ENCODE data around the gene CCDC180.

CCDC180 gene

GRCh38 chr9:97348871-97349270 lies 41.4 kb downstream of the CCDC180 start:
- Mint-ChIP-seq H3K4me1 (peaks cover 9% of the 10 kb centered on the region), H3K4me3 (no peak overlapping the region), H3K27me3 (no peaks in the 10 kb centered on the region), H3K9me3 (no peaks in the 10 kb centered on the region), H3K36me3 (ENCODE audit: insufficient read depth) (peaks cover 6% of the 10 kb centered on the region), H3K27ac (ENCODE audit: low read depth) (no peak overlapping the region)
- no peak for ATAC-seq (replicated peaks; ENCODE audit: extremely low read depth, poor library complexity, severe bottlenecking)
- DNase-seq (ENCODE audit: low spot score in 2 of 2) = no peak

DNA sequence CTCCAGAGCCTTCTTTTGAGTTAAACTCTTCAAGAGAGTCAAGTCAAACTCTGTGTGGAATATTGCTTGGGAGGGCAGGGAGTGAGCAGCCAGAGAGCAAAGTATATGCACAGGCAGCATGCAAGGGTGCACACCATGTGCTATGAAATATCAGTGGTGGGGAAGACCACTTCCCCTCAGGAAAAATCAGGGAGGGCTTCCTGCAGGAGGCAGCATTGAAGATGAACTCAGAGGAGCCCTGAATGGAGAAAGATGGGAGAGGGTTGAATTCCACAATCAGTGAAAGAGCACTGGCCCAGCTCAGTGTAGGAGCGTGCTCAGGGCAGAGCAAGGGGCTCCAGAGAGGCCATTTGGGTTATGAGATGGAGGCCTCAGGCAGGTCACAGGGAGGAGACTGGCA lies 41.9 kb downstream of the CCDC180 start:
- no peaks in the 10 kb centered on the region for H3K27me3 Mint-ChIP-seq
- ATAC-seq (replicated peaks; ENCODE audit: extremely low read depth, poor library complexity, severe bottlenecking) (no peak), DNase-seq (ENCODE audit: low spot score in 2 of 2) (no peak)
- H3K9me3 Mint-ChIP-seq = no peaks in the 10 kb centered on the region
- no peak overlapping the region for H3K4me3 Mint-ChIP-seq
- H3K4me1 Mint-ChIP-seq = peaks cover 9% of the 10 kb centered on the region
- no peak overlapping the region for H3K27ac Mint-ChIP-seq (ENCODE audit: low read depth)
- H3K36me3 Mint-ChIP-seq (ENCODE audit: insufficient read depth) = peaks cover 6% of the 10 kb centered on the region

DNA sequence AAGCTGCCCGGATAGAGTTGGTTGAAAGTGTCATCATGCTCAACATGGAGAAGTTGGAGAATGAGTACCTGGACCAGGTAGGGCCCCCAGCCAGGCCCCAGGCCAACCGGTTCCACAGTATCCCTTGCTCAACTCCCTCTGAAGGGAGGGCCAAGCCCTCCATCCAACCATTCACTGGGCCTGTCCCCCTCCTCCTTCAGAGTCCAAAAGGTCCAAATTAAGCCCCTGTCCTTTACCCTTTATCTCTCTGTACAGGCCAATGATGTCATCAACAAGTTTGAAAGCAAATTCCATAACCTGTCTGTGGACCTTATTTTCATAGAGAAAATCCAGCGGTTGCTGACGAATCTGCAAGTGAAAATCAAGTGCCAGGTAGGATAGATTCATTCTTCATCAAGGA lies 47.2 kb downstream of the CCDC180 start:
- Mint-ChIP-seq H3K27me3 (no peaks in the 10 kb centered on the region), H3K27ac (ENCODE audit: low read depth) (no peak overlapping the region), H3K36me3 (ENCODE audit: insufficient read depth) (peaks cover 9% of the 10 kb centered on the region), H3K4me1 (peaks cover 9% of the 10 kb centered on the region), H3K4me3 (no peak overlapping the region), H3K9me3 (no peaks in the 10 kb centered on the region)
- DNase-seq (ENCODE audit: low spot score in 2 of 2) (no peak), ATAC-seq (replicated peaks; ENCODE audit: extremely low read depth, poor library complexity, severe bottlenecking) (no peak)

- Mint-ChIP-seq H3K4me1 (no peaks in the 10 kb centered on the region), H3K27ac (ENCODE audit: low read depth) (no peak overlapping the region), H3K36me3 (ENCODE audit: insufficient read depth) (peaks cover 7% of the 10 kb centered on the region), H3K27me3 (no peaks in the 10 kb centered on the region), H3K4me3 (no peak overlapping the region), H3K9me3 (no peaks in the 10 kb centered on the region)
- ATAC-seq (replicated peaks; ENCODE audit: extremely low read depth, poor library complexity, severe bottlenecking) = no peak
- DNase-seq (ENCODE audit: low spot score in 2 of 2) = no peak
Measured at GRCh38 chr9:97357056-97357455, 49.6 kb downstream of the CCDC180 start.

Measured in central memory CD8-positive, alpha-beta T cell (primary cell).